ENCODE measurements around the gene THSD1.
"Not testable (repeated sequence)": the region's sequence is repeated elsewhere in the genome, so short reads cannot be mapped to it uniquely, and the experiment has no call there.

THSD1 gene

DNA sequence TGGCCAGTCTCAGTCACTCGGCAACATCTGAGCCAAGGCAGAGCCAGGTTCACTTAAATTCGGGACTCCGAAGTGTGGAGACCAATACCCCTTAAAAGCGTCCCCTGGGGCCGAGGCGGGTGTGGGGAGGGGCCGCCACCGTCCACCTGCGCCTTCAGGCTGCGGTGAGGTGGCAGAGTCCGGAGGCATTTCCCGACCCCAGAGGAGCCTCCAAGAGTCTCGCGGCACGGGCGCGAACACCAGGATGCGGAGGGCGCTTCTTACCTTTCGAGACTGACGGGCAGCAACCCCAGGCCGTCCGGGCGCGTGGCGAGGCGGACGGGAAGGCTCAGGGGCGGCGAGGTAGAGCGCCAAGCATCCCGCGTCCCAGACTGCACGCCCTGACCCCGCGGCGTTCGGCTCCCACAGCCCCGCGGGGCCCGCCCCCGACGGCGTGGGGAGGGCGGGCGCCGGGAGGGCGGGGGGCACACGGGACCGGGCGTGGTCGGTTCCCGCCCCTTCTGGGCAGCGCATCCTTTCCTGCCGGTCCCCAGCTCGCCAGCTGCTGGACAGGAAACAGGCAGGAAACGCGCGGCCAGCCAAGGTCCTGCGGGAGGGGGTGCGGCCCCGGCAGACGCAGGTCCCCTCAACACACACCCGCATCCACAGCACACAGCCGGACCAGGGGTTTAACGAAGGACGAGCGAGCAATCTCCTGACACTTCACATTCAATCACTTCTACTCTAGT is at the start of gene THSD1:
Gene THSD1 (minus strand): TSS at position 406 of the 728 bp plus-strand sequence. CDS start 3,572 bp downstream, outside the sequence.
- no peak for FAIRE-seq

GRCh38 chr13:52455677-52456041 is 49.7 kb upstream of the THSD1 start:
- no peak for FAIRE-seq

DNA sequence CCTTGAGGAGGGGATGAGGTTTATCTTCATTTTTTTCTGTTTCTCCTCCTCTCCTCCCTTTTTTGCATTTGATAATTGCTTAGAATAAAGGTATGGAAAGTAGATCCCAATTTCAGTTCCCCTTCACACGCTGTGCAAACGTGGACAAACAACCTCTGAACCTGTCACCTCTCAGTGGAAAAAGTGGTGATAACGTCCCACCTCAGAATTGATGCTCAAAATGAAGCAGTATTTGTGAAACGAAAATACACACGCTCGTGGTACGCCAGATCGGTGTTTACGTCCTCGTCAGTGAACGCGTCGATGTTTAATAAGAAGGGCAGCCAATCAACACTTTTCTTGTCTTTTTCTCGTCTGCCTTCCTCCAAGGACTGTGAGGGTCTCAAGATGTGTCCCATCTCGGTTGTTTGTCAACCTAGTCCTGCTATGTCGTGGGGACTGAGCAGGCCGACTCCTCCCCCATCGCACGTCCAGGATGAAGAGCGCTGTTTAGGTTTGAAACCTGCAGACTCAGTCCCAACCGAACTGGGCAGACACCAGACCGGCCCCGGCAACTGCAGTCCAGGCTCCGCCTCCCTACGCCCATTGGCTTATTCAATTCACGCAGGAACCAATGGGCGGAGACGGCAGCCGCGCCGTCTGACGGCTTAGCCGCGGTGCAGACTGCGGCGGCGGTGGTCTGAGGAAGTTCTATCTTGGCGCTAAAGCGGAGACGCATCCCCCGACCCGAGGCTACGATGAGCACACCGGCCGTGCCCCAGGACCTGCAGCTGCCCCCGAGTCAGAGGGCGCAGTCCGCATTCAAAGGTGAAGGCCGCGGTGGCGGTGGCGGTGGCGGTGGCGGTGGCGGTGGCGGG is 49.1 kb upstream of the THSD1 start, which contains the start of gene CKAP2:
Gene CKAP2 (plus strand): TSS at position 659 of the 857 bp plus-strand sequence. CDS start 79 bp downstream, at position 738.
- peak; percentile 36 for FAIRE-seq

DNA sequence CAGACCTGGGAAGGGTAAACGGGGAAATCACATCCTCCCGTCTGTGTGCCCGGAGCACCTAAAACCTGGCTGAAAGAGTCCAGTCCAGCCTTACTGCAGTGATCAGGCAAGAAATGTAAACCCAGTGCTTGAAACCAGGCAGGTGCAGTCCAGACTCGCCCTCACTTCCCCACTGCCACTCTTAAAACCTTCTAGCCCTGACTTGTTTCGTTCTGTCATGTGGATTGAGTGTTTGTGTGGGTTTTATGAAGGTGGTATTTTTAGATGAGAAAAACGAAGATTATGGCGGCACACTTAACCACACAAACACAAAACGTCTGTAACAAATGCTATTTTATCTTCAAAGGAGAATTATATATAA is 48.5 kb upstream of the THSD1 start:
- FAIRE-seq: no peak

DNA sequence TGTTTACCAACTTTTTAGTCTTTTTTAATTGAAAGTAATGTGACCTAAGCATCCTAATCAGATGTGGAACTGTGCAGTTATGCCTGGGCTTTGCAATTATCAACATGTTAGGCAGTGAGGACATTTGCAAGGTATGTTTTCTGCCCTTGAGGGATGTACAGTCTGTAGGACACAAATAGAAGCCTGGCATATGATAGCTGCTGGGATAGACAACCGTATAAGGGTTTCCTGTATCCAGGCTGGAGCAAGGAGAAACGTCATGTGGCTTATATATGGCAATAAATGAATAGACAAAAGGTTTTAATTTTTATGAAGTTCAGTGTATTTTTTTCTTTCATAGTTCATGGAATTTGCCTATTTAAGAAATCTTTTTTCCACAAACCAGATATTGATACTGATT is 46.5 kb upstream of the THSD1 start:
- no peak for FAIRE-seq

- no peak for FAIRE-seq
Observed at GRCh38 chr13:52451135-52451804, 45.3 kb upstream of the THSD1 start.

- no peak for FAIRE-seq
Observed at GRCh38 chr13:52450793-52451116, 44.8 kb upstream of the THSD1 start.

DNA sequence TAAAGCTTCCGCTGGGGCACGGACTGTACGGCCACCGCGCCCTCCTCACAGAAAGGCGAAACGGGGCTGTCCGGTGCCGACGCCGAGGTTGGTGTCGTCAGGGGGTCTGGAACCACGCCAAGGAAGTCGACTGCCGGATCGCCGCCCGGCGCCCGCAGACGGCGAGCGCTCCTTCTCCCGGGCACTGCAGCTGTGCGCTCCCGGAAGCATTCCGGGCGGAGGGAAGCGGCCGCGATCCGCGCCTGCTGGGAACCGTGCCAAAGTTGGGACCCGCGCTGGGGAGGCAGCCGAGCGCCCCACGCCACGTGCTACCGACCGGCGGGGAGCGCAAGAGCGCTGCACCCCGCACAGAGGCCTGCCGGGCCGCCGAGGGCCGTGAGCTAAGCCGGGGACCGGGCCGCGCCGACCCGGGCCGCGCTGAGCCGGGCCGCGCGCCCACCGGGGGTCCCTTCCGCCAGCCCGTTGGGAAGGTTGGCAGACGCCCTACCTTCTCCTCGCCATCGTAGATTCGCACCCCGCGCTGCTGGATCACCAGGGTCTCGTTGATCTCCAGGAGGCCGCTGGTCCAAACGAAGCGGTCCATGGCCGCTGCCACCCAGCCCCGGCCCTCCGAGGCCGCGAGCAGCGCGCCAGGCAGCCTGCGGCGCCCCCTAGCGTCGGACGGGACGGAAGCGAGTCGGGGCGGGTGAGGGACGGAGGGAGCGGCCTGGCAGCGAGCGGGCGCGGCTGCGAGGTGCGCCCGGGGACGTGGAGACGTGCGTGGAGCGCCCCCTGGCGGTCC is 44.2 kb upstream of the THSD1 start, which contains the start of gene VPS36:
Gene VPS36 (minus strand): TSS at position 623 of the 781 bp plus-strand sequence. CDS start 40 bp downstream, at position 583.
- FAIRE-seq: no peak

DNA sequence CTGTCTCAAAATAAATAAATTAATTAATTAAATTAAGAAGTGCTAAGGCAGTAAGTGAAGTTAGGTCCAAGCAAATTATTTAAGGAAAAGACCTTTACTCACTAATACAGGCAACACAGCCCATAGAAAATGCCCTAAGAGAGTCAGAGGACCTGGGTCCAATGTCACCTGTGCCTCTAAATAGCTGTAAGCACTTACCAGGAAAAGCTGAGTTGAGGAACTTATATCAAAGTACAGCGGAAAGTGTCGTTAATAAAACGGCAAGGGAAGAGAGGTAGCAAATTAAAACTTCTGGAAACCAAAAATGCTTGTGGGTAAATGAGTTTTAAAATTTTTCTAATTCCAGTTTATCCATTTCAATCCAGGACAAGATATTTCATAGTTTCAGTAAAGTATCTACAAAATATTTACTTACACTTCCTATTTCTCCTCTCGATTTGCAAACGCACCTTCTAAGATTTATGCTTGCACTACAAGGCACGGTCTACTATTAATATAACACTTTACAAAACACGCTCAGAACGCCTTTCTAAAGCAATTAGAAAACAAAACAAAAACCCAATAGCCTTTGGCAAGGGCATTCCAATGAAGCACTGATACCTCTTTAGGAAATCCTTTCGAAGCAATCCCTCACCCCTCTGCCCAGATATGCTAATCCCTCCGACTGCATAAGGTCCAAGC is 43.5 kb upstream of the THSD1 start:
- no peak for FAIRE-seq

GRCh38 chr13:52447815-52448552 is 42.0 kb upstream of the THSD1 start:
- no peak for FAIRE-seq

DNA sequence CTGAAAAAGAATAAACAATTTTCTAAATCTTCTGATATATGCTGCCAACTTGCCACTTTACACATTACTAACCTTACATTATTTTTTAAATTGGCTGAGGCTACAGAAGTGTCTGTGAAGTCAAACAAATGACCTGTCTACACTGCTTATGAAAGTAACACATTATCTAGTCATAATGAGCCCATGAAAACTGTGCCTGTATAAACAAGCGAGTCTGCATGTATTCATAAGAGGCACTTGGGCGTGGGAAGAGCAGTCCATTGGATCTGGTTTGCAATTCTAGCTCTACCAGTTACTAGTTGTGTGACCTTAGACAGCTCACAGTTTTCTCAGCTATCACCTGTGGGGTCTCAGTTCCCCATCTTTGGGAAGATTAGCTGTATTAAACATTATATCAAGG is 41.4 kb upstream of the THSD1 start:
- FAIRE-seq: no peak

- FAIRE-seq: no peak
Observed at GRCh38 chr13:52446265-52446664, 40.3 kb upstream of the THSD1 start.

DNA sequence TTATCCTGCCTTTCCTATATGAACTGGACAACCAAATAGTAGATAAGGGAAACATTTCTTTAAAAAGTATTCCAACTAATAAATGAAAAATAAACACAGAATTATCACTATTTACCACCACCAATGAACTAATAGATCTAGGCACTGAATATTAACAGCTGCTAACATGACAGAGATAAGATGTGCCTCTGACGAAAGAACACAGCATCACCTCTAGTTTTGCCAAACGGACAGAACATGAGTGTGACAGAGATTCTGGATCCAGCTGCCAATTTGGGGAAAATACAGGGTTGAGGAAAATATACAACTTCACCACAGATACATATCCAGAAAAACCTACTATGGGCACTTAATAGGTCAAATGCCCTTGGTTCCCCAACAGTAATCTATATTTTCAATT is 26.5 kb upstream of the THSD1 start:
- no peak for FAIRE-seq

DNA sequence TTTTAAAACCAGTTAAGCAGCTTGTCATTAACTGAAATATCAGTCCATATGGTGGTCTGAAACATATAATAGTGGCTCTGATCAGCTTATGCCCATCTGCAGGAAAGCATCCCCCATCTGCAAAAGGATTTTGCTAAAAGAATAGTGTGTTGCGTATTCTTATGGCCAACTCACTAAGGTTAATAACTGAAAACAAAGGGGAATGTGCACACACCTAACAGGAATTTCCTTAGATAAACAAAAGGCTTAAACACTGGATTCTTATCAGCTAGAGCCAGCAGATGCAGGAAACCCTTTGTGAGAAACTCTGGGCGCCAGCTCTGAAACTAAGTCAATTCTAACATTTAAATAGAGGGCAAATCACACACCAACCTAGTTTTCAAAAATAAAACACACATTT is 22.3 kb upstream of the THSD1 start:
- no peak for FAIRE-seq

GRCh38 chr13:52421216-52421615 is 15.2 kb upstream of the THSD1 start:
- FAIRE-seq: no peak

DNA sequence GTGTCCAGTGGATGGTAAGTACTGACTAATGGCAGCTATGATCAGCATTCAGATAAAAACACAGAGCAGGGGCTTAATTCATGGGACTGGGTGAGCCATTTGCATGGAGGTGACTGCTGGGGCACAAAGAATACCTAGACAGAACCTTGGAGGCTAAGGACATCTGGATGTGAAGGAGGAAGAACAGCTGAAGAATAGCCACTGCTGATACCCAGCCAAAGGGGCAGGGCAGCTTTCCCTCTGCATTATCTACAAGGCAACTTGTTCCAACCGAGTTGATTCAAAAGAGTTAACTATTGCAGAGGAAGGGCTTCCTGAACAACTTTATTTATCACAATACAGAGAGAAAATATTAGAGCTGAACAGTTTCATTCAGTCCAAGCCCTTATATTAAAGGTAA is 13.1 kb upstream of the THSD1 start:
- no peak for FAIRE-seq

DNA sequence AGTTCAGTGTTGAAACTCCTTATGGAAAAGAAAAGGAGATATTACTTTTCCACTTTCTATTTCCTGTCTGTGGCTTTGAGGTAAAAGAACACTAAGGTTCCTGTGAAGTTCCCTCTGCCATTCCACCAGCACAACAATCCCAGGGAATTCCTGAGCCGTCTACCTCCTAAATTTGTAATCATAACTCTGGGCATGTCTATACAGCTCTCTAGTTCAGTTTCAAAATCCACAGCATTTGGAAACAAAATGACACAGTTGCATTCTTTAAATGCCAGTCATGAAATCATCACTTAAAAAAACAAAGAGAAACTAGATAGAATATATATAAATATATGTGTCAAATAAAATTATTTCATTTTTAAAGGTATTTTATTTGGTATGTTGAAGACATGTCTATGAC is 9.0 kb upstream of the THSD1 start:
- no peak for FAIRE-seq

GRCh38 chr13:52414051-52414450 is 8.1 kb upstream of the THSD1 start:
- no peak for FAIRE-seq

DNA sequence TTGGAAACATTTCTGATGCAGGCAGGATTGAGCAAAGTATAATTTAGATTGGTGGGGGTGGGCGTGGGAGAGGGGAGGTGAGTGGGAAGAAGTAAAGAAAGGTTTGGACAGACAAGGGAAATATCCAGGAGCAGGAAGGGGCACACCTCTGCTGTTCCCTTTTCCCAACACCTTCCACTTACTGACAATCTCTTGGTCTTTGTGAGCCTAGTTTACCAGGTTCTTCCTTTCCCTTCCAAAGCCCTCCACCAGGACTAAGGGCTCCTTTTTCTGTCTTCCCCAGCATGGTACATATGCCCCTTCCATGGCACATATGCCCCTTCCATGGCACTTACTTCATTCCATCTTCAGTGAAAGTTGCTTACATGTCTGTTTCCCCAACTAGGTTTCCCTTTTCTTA is 6.2 kb upstream of the THSD1 start:
- no peak for FAIRE-seq

DNA sequence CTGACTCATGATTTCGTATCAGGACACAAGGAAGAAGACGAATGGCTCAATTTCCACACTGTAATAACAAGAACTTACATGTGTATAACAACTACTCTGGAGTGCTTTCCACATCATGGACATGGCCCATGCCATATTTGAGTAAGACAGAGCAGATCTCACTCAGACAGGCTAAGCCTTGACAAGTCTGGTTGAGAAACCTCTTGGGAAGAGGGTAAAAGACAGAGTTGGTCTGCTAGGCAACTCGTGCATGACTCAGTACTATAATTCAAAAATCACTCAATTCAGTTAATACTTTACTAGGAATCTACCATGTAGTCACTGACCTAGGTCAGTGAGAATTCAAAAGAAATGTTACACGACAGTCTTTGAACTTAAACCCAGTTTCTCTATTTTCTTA is 5.7 kb upstream of the THSD1 start:
- FAIRE-seq: no peak

GRCh38 chr13:52408071-52408658 is 2.2 kb upstream of the THSD1 start:
- not testable (repeated sequence) for FAIRE-seq
